Measurements from ENCODE around the gene OSBPL10.

The OSBPL10 gene

GRCh38 chr3:31958701-31959152 lies 22.3 kb downstream of the OSBPL10 start:
- no peak for DNase-seq

GRCh38 chr3:31957106-31957505 lies 24.0 kb downstream of the OSBPL10 start:
- DNase-seq = no peak

- no peak for DNase-seq
Observed at GRCh38 chr3:31955581-31955980, 25.5 kb downstream of the OSBPL10 start.

- no peak for DNase-seq
Observed at GRCh38 chr3:31953636-31954035, 27.4 kb downstream of the OSBPL10 start.

GRCh38 chr3:31953091-31953490 lies 28.0 kb downstream of the OSBPL10 start:
- no peak for DNase-seq

GRCh38 chr3:31952205-31952604 lies 28.9 kb downstream of the OSBPL10 start:
- DNase-seq = no peak

GRCh38 chr3:31948280-31948679 lies 32.8 kb downstream of the OSBPL10 start:
- no peak for DNase-seq

GRCh38 chr3:31947671-31948091 lies 33.4 kb downstream of the OSBPL10 start:
- DNase-seq = peak; percentile 32

- no peak for DNase-seq
Observed at GRCh38 chr3:31947162-31947561, 33.9 kb downstream of the OSBPL10 start.

GRCh38 chr3:31946484-31947081 lies 34.5 kb downstream of the OSBPL10 start:
- no peak for DNase-seq

- DNase-seq = no peak
Observed at GRCh38 chr3:31945738-31946052, 35.4 kb downstream of the OSBPL10 start.

- no peak for DNase-seq
Observed at GRCh38 chr3:31943041-31943440, 38.0 kb downstream of the OSBPL10 start.

GRCh38 chr3:31942446-31942845 lies 38.6 kb downstream of the OSBPL10 start:
- DNase-seq = no peak

- peak; percentile 63 for DNase-seq
Observed at GRCh38 chr3:31937225-31937624, 43.8 kb downstream of the OSBPL10 start.

GRCh38 chr3:31936420-31937060 lies 44.5 kb downstream of the OSBPL10 start:
- DNase-seq = peak; percentile 89

GRCh38 chr3:31934866-31935265 lies 46.2 kb downstream of the OSBPL10 start:
- peak; percentile 11 for DNase-seq

- DNase-seq = peak; percentile 40
Observed at GRCh38 chr3:31934018-31934417, 47.0 kb downstream of the OSBPL10 start.

GRCh38 chr3:31932990-31933389 lies 48.1 kb downstream of the OSBPL10 start:
- no peak for DNase-seq

- DNase-seq = no peak
Observed at GRCh38 chr3:31929826-31930502, 51.1 kb downstream of the OSBPL10 start.

GRCh38 chr3:31927811-31928210 lies 53.3 kb downstream of the OSBPL10 start:
- DNase-seq = no peak

- no peak for DNase-seq
Observed at GRCh38 chr3:31926543-31926942, 54.5 kb downstream of the OSBPL10 start.

- no peak for DNase-seq
Observed at GRCh38 chr3:31925271-31925630, 55.8 kb downstream of the OSBPL10 start.

GRCh38 chr3:31924610-31925270 lies 56.3 kb downstream of the OSBPL10 start:
- no peak for DNase-seq

GRCh38 chr3:31922962-31923361 lies 58.1 kb downstream of the OSBPL10 start:
- no peak for DNase-seq
